ENCODE measurements around the gene FAM193A.

DNA sequence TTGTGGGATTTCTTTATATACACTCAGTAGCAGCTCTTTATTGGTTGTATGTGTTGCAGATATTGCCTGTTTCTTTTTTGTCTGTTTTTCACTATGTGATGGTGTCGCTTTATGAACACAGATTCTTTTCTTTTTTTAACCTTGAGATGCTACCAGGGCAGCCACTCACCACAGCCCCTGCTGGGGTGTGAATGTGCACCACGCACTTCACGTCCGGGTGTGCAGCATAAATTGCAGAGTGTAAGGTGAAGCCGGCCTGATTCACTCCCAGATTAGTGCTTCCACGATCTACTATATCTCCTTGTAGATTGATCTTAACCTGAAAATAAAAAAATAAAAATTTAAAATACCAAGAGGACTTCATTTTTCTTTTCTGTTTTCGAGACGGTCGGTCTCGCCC lies 71.4 kb downstream of the FAM193A start:
- TF ChIP-seq FOSL2 (IDR thresholded peaks at IDR 0.05; ENCODE audit: borderline replicate concordance, low read depth) (no peak), USF2 (IDR thresholded peaks at IDR 0.05; ENCODE audit: borderline replicate concordance, low read depth, low read length) (no peak), CTCF (IDR thresholded peaks at IDR 0.05) (no peak), POLR2AphosphoS5 (IDR thresholded peaks at IDR 0.05; ENCODE audit: low read depth, low read length) (no peak), RCOR1 (IDR thresholded peaks at IDR 0.05; ENCODE audit: low read length) (no peak), YY1 (IDR thresholded peaks at IDR 0.05; ENCODE audit: low read depth) (no peak), TAF1 (IDR thresholded peaks at IDR 0.05; ENCODE audit: borderline replicate concordance, low read depth, low read length) (no peak), MXI1 (IDR thresholded peaks at IDR 0.05; ENCODE audit: low read depth, low read length) (no peak), RXRA (IDR thresholded peaks at IDR 0.05; ENCODE audit: borderline replicate concordance, low read depth) (no peak), RFX5 (IDR thresholded peaks at IDR 0.05; ENCODE audit: low read length) (no peak), RAD21 (IDR thresholded peaks at IDR 0.05; ENCODE audit: low read length) (no peak), CHD2 (IDR thresholded peaks at IDR 0.05; ENCODE audit: low read length, partially characterized antibody) (no peak)
- TF ChIP-seq, protein P1, sequence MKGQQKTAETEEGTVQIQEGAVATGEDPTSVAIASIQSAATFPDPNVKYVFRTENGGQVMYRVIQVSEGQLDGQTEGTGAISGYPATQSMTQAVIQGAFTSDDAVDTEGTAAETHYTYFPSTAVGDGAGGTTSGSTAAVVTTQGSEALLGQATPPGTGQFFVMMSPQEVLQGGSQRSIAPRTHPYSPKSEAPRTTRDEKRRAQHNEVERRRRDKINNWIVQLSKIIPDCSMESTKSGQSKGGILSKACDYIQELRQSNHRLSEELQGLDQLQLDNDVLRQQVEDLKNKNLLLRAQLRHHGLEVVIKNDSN (IDR thresholded peaks at IDR 0.05; ENCODE audit: borderline replicate concordance, low read depth), result no peak
- TF ChIP-seq, protein P2, sequence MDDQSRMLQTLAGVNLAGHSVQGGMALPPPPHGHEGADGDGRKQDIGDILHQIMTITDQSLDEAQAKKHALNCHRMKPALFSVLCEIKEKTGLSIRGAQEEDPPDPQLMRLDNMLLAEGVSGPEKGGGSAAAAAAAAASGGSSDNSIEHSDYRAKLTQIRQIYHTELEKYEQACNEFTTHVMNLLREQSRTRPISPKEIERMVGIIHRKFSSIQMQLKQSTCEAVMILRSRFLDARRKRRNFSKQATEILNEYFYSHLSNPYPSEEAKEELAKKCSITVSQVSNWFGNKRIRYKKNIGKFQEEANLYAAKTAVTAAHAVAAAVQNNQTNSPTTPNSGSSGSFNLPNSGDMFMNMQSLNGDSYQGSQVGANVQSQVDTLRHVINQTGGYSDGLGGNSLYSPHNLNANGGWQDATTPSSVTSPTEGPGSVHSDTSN (IDR thresholded peaks at IDR 0.05), result no peak

Measured in SK-N-SH (cell line).